Measurements from ENCODE around the gene ATP1B1.

ATP1B1 gene

GRCh38 chr1:169132512-169133227, 26.2 kb downstream of the ATP1B1 start:
- no peaks in the 10 kb centered on the region for H3K27me3 ChIP-seq (ENCODE audit: insufficient read depth, low read length)
- H3K27ac ChIP-seq (ENCODE audit: low read length): no peak overlapping the region
- peaks cover 48% of the 10 kb centered on the region for H3K36me3 ChIP-seq (ENCODE audit: insufficient read depth, low read depth, low read length)
- H3K9me3 ChIP-seq (ENCODE audit: insufficient read depth, low read depth, low read length): no peaks in the 10 kb centered on the region
- H3K4me3 ChIP-seq (ENCODE audit: low read length): no peak overlapping the region
- peaks cover 16% of the 10 kb centered on the region for H3K4me1 ChIP-seq (ENCODE audit: insufficient read depth, low read length)
- H3K9ac ChIP-seq (ENCODE audit: low read depth, low read length): no peak overlapping the region

- no peak overlapping the region for H3K9ac ChIP-seq (ENCODE audit: low read depth, low read length)
- no peaks in the 10 kb centered on the region for H3K27me3 ChIP-seq (ENCODE audit: insufficient read depth, low read length)
- peaks cover 16% of the 10 kb centered on the region for H3K4me1 ChIP-seq (ENCODE audit: insufficient read depth, low read length)
- no peak overlapping the region for H3K27ac ChIP-seq (ENCODE audit: low read length)
- H3K36me3 ChIP-seq (ENCODE audit: insufficient read depth, low read depth, low read length): peaks cover 43% of the 10 kb centered on the region
- no peak overlapping the region for H3K4me3 ChIP-seq (ENCODE audit: low read length)
- H3K9me3 ChIP-seq (ENCODE audit: insufficient read depth, low read depth, low read length): no peaks in the 10 kb centered on the region
These were observed 26.7 kb downstream of the ATP1B1 start for GRCh38 chr1:169133228-169133576.

GRCh38 chr1:169133801-169134502, 27.5 kb downstream of the ATP1B1 start:
- H3K4me1 ChIP-seq (ENCODE audit: insufficient read depth, low read length): peaks cover 16% of the 10 kb centered on the region
- H3K36me3 ChIP-seq (ENCODE audit: insufficient read depth, low read depth, low read length): peaks cover 35% of the 10 kb centered on the region
- H3K27ac ChIP-seq (ENCODE audit: low read length): no peak overlapping the region

GRCh38 chr1:169137357-169137756, 30.9 kb downstream of the ATP1B1 start:
- Histone ChIP-seq H3K27ac (ENCODE audit: low read length) (no peak overlapping the region), H3K9me3 (ENCODE audit: insufficient read depth, low read depth, low read length) (no peaks in the 10 kb centered on the region), H3K36me3 (ENCODE audit: insufficient read depth, low read depth, low read length) (peaks cover 6% of the 10 kb centered on the region; the same call in 1 of the 2 replicates), H3K4me3 (ENCODE audit: low read length) (no peak overlapping the region), H3K27me3 (ENCODE audit: insufficient read depth, low read length) (no peaks in the 10 kb centered on the region), H3K9ac (ENCODE audit: low read depth, low read length) (no peak overlapping the region), H3K4me1 (ENCODE audit: insufficient read depth, low read length) (peaks cover 16% of the 10 kb centered on the region)

More at GRCh38 chr1:169133801-169134502, 27.5 kb downstream of the ATP1B1 start:
- Histone ChIP-seq H3K9ac (ENCODE audit: low read depth, low read length) (no peak overlapping the region), H3K4me3 (ENCODE audit: low read length) (no peak overlapping the region), H3K9me3 (ENCODE audit: insufficient read depth, low read depth, low read length) (no peaks in the 10 kb centered on the region), H3K27me3 (ENCODE audit: insufficient read depth, low read length) (no peaks in the 10 kb centered on the region)

GRCh38 chr1:169138866-169139670, 32.6 kb downstream of the ATP1B1 start:
- Histone ChIP-seq H3K4me1 (ENCODE audit: insufficient read depth, low read length) (peaks cover 14% of the 10 kb centered on the region), H3K4me3 (ENCODE audit: low read length) (no peak overlapping the region), H3K9ac (ENCODE audit: low read depth, low read length) (no peak overlapping the region), H3K9me3 (ENCODE audit: insufficient read depth, low read depth, low read length) (no peaks in the 10 kb centered on the region), H3K36me3 (ENCODE audit: insufficient read depth, low read depth, low read length) (no peaks in the 10 kb centered on the region), H3K27ac (ENCODE audit: low read length) (no peak overlapping the region), H3K27me3 (ENCODE audit: insufficient read depth, low read length) (no peaks in the 10 kb centered on the region)

- Histone ChIP-seq H3K4me3 (ENCODE audit: low read length) (no peak overlapping the region), H3K36me3 (ENCODE audit: insufficient read depth, low read depth, low read length) (no peaks in the 10 kb centered on the region), H3K27ac (ENCODE audit: low read length) (no peak overlapping the region), H3K9ac (ENCODE audit: low read depth, low read length) (no peak overlapping the region), H3K9me3 (ENCODE audit: insufficient read depth, low read depth, low read length) (no peaks in the 10 kb centered on the region), H3K27me3 (ENCODE audit: insufficient read depth, low read length) (no peaks in the 10 kb centered on the region), H3K4me1 (ENCODE audit: insufficient read depth, low read length) (peaks cover 6% of the 10 kb centered on the region)
These were observed 34.9 kb downstream of the ATP1B1 start for GRCh38 chr1:169141356-169141755.

GRCh38 chr1:169142129-169142528, 35.6 kb downstream of the ATP1B1 start:
- Histone ChIP-seq H3K4me3 (ENCODE audit: low read length) (no peak overlapping the region), H3K4me1 (ENCODE audit: insufficient read depth, low read length) (no peaks in the 10 kb centered on the region), H3K9me3 (ENCODE audit: insufficient read depth, low read depth, low read length) (no peaks in the 10 kb centered on the region), H3K36me3 (ENCODE audit: insufficient read depth, low read depth, low read length) (no peaks in the 10 kb centered on the region), H3K27me3 (ENCODE audit: insufficient read depth, low read length) (no peaks in the 10 kb centered on the region), H3K27ac (ENCODE audit: low read length) (no peak overlapping the region), H3K9ac (ENCODE audit: low read depth, low read length) (no peak overlapping the region)

GRCh38 chr1:169143346-169143745, 36.9 kb downstream of the ATP1B1 start:
- no peak overlapping the region for H3K9ac ChIP-seq (ENCODE audit: low read depth, low read length)
- no peaks in the 10 kb centered on the region for H3K4me1 ChIP-seq (ENCODE audit: insufficient read depth, low read length)
- H3K36me3 ChIP-seq (ENCODE audit: insufficient read depth, low read depth, low read length): no peaks in the 10 kb centered on the region
- H3K4me3 ChIP-seq (ENCODE audit: low read length): no peak overlapping the region
- no peaks in the 10 kb centered on the region for H3K9me3 ChIP-seq (ENCODE audit: insufficient read depth, low read depth, low read length)
- H3K27me3 ChIP-seq (ENCODE audit: insufficient read depth, low read length): no peaks in the 10 kb centered on the region
- no peak overlapping the region for H3K27ac ChIP-seq (ENCODE audit: low read length)

- no peak overlapping the region for H3K4me3 ChIP-seq (ENCODE audit: low read length)
- H3K36me3 ChIP-seq (ENCODE audit: insufficient read depth, low read depth, low read length): no peaks in the 10 kb centered on the region
- no peaks in the 10 kb centered on the region for H3K9me3 ChIP-seq (ENCODE audit: insufficient read depth, low read depth, low read length)
- H3K27me3 ChIP-seq (ENCODE audit: insufficient read depth, low read length): no peaks in the 10 kb centered on the region
- H3K4me1 ChIP-seq (ENCODE audit: insufficient read depth, low read length): no peaks in the 10 kb centered on the region
- H3K9ac ChIP-seq (ENCODE audit: low read depth, low read length): no peak overlapping the region
- H3K27ac ChIP-seq (ENCODE audit: low read length): no peak overlapping the region
These were observed 37.5 kb downstream of the ATP1B1 start for GRCh38 chr1:169143984-169144383.

GRCh38 chr1:169144941-169145626, 38.6 kb downstream of the ATP1B1 start:
- Histone ChIP-seq H3K9ac (ENCODE audit: low read depth, low read length) (no peak overlapping the region), H3K4me1 (ENCODE audit: insufficient read depth, low read length) (no peaks in the 10 kb centered on the region), H3K27me3 (ENCODE audit: insufficient read depth, low read length) (no peaks in the 10 kb centered on the region), H3K27ac (ENCODE audit: low read length) (no peak overlapping the region), H3K9me3 (ENCODE audit: insufficient read depth, low read depth, low read length) (no peaks in the 10 kb centered on the region), H3K4me3 (ENCODE audit: low read length) (no peak overlapping the region), H3K36me3 (ENCODE audit: insufficient read depth, low read depth, low read length) (no peaks in the 10 kb centered on the region)

- Histone ChIP-seq H3K4me3 (ENCODE audit: low read length) (no peak overlapping the region), H3K9me3 (ENCODE audit: insufficient read depth, low read depth, low read length) (no peaks in the 10 kb centered on the region), H3K27me3 (ENCODE audit: insufficient read depth, low read length) (no peaks in the 10 kb centered on the region), H3K36me3 (ENCODE audit: insufficient read depth, low read depth, low read length) (no peaks in the 10 kb centered on the region), H3K4me1 (ENCODE audit: insufficient read depth, low read length) (no peaks in the 10 kb centered on the region), H3K9ac (ENCODE audit: low read depth, low read length) (no peak overlapping the region), H3K27ac (ENCODE audit: low read length) (no peak overlapping the region)
These were observed 40.2 kb downstream of the ATP1B1 start for GRCh38 chr1:169146576-169147214.
